NCI-H2081 (cell line): Measurements from ENCODE around the gene GPR155.

Experiments
- DNase-seq, 2 experiments: peaks; one replicate each; lab custom pipeline; 2025; lab: John Stamatoyannopoulos, UW

The GPR155 gene

DNA sequence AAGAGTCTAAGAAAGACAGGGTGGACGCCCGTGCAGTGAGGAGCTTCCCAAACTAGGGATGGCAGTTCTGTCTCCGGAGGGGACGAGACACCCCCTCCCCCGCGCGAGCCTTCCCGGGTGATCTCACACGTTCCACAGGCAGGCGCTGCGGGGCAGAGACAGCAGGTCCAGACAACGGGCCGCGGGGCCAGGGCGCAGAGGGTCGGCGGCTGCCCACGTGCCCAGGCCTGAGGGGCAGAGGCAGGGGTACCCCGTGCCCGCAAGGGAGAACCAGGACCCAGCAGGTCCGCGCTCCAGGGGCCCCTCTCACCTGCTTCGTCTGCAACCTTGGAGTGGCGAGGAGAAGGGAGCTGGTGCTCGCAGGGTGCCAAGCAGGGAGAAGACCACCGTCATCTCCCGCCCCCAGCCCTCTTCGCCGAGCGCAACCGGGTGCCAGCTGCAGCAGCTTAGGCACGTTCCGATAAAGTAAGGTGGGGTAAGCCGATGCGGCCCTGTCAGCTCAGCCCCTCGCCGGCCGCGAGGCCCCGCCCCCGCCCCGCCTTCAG, at the start of gene GPR155:
Gene GPR155, minus strand, starts transcription at position 467 of the 545 bp plus-strand sequence. CDS start 5,073 bp downstream, outside the sequence.
- peak; percentile 34 to 42 for DNase-seq

GRCh38 chr2:174535757-174536703, 49.2 kb upstream of the GPR155 start:
- DNase-seq = peak; percentile 54 to 81

GRCh38 chr2:174535083-174535482, 48.3 kb upstream of the GPR155 start:
- DNase-seq = no peak

DNA sequence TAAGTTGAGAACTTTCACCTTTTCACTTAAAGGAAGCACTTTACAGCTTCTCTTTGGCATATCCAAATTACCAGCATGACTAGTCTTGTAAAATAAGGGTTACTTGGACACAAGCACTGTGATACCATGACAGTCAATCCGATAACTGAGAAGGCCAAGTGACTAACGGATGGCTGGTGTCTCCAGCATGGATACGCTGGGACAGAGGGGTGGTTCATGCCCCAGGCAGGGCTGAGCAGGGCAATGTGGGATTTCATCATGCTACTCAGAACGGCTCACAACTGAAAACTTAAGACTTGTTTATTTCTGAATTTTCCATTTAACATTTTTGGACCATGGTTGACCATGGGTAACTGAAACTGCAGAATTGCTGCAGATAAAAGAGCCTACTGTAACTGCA, 43.1 kb upstream of the GPR155 start:
- no peak for DNase-seq

- no peak for DNase-seq
These were observed 41.1 kb upstream of the GPR155 start for GRCh38 chr2:174527959-174528358.

DNA sequence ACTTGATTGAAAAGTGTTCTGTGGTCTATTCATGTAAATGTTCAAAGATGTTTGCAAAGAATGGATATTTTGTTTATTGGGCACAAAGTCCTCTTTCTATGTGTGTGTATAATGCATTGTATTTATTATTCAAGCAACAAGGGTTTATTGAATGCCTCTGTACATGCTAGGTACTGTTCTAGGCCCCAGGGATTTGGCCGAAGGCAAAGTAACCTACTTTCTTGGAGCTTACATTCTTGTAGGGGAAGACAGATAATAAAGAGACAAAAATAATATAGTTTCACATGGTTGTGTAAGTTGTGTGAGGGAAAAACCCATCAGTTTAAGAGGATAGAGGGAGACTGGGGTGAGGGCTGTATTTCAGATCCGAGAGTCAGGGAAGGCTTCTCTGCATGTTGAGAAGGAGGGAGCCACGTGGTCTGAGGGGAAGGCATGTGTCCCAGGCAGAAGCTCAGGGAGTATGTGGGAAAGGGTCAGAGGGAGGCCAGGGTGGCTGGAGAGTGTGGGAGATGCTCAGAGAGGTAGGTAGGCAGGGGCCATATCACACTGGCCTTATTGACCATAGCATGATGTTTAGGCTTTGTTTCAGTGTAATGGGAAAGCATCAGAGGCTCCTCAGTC, 40.4 kb upstream of the GPR155 start:
- no peak for DNase-seq

- no peak for DNase-seq
These were observed 37.7 kb upstream of the GPR155 start for GRCh38 chr2:174524527-174524926.

DNA sequence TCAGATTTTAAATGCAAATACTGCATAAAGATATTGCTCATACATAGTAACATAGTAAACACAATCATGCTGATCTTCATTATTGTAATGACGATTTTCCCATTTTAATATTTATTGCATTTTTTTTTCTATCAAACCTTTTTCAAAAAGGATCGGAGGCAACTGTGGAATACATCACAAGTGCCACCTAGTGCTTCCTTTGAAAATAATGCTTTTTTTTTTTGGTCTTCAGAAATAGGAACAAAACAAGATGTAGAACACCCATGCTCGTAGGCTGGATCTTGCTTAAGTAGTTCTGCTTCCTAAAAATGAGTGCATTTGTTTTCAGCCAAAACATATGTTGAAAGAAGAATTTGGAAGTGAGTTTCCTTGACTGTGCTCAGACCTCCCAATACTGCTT, 35.7 kb upstream of the GPR155 start:
- DNase-seq = no peak

- DNase-seq = no peak
These were observed 31.6 kb upstream of the GPR155 start for GRCh38 chr2:174518395-174518794.

DNA sequence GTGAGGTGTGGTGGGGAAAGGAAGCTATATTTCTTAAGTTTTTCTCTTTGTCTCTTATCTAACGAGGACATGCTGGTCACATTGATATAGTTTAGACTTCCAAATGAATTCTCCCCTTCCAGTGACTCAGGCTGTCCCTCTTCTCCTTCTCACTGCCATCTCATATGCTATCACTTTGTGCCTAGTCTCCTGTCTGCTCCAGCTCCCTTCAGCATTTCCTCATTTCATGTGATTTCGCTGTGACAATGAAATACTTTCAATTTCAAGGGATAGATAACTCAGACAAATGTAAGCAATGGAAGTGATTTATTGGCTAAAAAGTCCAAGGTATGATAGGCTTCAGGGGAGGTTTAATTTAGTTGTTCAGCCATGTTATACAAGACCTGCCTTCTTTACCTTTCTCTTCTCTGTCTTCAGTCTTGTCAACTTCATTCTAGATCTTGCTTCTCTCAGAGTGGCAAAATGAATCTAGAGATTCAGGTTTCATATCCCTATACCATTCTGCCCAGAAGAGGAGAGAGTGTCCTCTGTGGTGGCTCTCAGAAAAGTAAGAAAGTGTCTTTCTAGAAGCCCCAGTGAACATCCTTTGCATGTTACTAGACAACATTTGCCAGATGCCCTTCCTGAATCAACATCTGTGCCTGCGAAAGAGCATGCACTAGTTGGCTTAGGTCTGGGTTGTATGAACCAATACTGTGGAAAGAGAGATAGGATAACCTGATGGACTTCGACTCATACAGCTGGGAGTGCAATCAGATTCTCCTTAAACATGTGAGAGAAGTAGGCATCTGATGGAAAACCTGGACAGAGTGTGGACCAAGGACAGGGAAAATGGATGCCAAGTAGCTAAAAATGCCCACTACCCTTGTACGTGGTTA, 29.9 kb upstream of the GPR155 start:
- DNase-seq = no peak

DNA sequence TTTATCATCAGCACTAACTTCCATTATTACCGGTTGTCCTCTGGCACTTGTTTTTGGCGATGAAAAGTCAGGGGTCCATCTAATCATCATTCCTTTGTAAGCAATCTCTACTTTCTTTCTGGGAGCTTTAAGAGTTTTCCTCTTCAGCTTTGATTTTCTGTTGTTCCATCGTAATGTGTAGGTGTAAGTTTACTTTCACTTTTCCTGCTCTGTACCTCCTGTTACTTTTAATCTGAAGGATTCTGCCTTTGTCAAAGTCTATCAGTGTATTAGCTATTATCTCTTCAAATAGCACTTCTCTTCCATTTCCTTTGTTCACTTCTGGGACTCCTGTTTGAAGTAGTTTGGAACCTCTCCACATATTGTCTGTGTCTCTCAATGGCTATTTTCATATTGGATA, 25.5 kb upstream of the GPR155 start:
- no peak for DNase-seq

DNA sequence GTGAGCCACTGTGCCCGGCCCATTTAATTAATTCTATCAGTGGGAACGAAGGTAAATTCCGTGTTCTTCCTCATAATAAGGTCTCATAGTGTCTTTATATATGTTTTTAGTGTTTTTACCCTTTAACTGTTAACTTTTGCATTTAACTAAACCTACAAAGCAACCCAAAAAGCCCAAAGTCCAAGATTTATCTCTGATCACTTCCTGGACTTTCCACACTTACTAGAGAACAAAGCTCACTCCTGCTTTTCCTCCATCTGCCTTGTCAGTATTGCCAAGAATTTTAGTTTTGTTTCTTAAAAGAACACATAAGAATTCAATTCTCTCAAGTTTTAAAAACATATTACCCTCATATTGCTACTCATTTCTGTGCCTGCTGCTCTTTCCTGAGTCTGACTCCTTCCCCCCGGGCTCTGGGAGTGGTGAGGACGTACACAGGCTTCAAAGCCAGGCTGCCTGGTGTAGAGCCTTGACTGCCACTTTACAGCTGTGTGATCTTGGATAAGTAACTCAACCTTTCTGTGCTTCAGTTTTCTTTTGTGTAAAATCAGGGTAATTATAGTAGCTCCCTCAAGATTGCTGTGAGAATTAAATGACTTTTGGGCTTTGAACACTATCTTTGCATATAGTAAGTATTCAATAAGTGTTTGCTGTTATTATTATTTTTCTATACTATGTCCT, 24.9 kb upstream of the GPR155 start:
- no peak for DNase-seq

- peak in 1 of 2 experiments; percentile 41 for DNase-seq
These were observed 23.9 kb upstream of the GPR155 start for GRCh38 chr2:174510583-174511189.

GRCh38 chr2:174503161-174503809, 16.5 kb upstream of the GPR155 start:
- no peak for DNase-seq

DNA sequence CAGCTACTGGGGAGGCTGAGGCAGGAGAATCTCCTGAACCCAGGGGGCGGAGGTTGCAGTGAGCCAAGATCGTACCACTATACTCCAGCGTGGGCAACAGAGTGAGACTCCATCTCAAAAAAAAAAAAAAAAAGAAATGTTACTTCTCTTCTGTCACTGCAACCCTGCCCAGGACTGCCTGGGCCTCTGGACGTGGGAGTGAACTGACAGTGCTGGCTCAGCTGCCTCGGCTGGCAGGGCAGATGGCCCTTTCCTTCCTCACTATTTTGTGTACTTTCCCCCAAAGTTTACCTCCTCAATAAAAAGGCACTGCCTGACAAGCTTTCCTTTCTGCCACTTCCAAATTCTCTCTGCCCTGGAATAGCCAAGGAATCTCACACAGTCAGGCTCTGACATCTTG, 12.5 kb upstream of the GPR155 start:
- no peak for DNase-seq

GRCh38 chr2:174495365-174496012, 8.7 kb upstream of the GPR155 start:
- no peak for DNase-seq

- no peak for DNase-seq
These were observed 6.9 kb upstream of the GPR155 start for GRCh38 chr2:174493549-174494331.

- DNase-seq = no peak
These were observed 6.2 kb upstream of the GPR155 start for GRCh38 chr2:174492963-174493431.

DNA sequence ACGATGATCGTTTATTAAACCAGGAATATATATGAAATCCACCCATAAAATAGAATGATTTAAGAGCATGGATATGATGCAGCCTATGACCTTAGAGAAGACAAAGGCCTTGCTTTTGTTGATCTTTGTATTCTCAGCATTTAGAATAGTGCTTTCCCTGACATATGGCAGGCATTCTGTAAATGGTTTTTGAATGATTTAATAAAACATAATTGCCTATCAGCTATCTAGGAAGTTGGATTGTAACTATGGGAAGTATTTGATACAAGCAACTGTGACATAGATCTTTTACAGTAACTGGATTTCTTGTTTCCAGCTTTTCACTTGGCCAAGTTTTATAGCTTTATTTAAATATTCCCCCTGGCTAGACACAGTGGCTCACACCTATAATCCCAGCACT, 5.1 kb upstream of the GPR155 start:
- DNase-seq = no peak
